Panc1 (cell line): ENCODE results near the gene ADAMTSL2. TPM values are rescaled to one million over a fixed set of nuclear protein-coding genes. Genes with fewer than 3 reads are reported as not detected.

Experiments
- ATAC-seq: fragments of 200-7000 bp; cut with Tn5 transposase; 2 replicates; pipeline ENCODE4 v1.9.1; 2020; ENCODE audit warnings: mild to moderate bottlenecking, moderate library complexity
- BruUV-seq: library from RNA; stranded (reverse); fragments of 400-500 nt; replicated peaks from 2 replicates; lab custom pipeline; 2021; lab: Mats Ljungman, UMichigan
- CTCF ChIA-PET: fragments of 300-600 bp; sonication (Branson Sonifier 250); formaldehyde crosslinking; loops from one replicate; lab custom pipeline; 2022; ENCODE audit warnings: antibody characterized with exemption; lab: Charles Lee
- POLR2A ChIA-PET: fragments of 300-600 bp; sonication (Branson Sonifier 250); formaldehyde crosslinking; loops from one replicate; lab custom pipeline; 2022; ENCODE audit warnings: antibody characterized with exemption; lab: Charles Lee
- DNase-seq: peaks from one replicate; pipeline ENCODE4 v3.0.0-alpha.2; 2010; ENCODE audit warnings: low read depth, low spot score
- H3K27ac ChIP-seq: 2 replicates; pipeline ENCODE4 v1.5.1; 2011; ENCODE audit warnings: mild to moderate bottlenecking, low read length, inconsistent platforms
- H3K27me3 ChIP-seq: fragments of 200-500 bp; sonication (Bioruptor generic); 2 replicates; pipeline ENCODE4 v1.6.0; 2014; ENCODE audit warnings: low read length, inconsistent platforms; ENCODE audit not compliant: control insufficient read depth, insufficient read depth
- H3K36me3 ChIP-seq: fragments of 200-500 bp; sonication (Bioruptor generic); 2 replicates; pipeline ENCODE4 v1.5.1; 2014; ENCODE audit warnings: inconsistent platforms, mild to moderate bottlenecking, low read length, moderate library complexity; ENCODE audit not compliant: control insufficient read depth, insufficient read depth
- H3K4me1 ChIP-seq: 2 replicates; pipeline ENCODE4 v1.5.1; 2011; ENCODE audit warnings: inconsistent platforms, mild to moderate bottlenecking, low read length, moderate library complexity; ENCODE audit not compliant: control insufficient read depth, insufficient read depth
- H3K4me3 ChIP-seq, 2 experiments: 2 replicates each; pipeline ENCODE4 v1.5.1; 2011 to 2012; ENCODE audit warnings: low read depth in 2 of 2, low read length in 2 of 2, mild to moderate bottlenecking in 2 of 2, inconsistent platforms in 1 of 2, moderate library complexity in 1 of 2
- H3K9me3 ChIP-seq: fragments of 200-500 bp; sonication (Bioruptor generic); 2 replicates; pipeline ENCODE4 v1.5.1; 2014; ENCODE audit warnings: low read depth, mild to moderate bottlenecking, inconsistent platforms, low read length, moderate library complexity; ENCODE audit not compliant: control insufficient read depth, insufficient read depth
- CTCF ChIP-seq: fragments of 450-650 bp; IDR thresholded peaks from 2 replicates; pipeline ENCODE4 v1.5.1; 2017; ENCODE audit warnings: mild to moderate bottlenecking
- POLR2AphosphoS5 ChIP-seq: IDR thresholded peaks from 2 replicates; pipeline ENCODE4 v1.6.1; 2012; ENCODE audit warnings: mild to moderate bottlenecking, low read depth, low read length, moderate library complexity
- REST ChIP-seq, 2 experiments: IDR thresholded peaks; 2 replicates each; pipeline ENCODE4 v1.6.1; 2011 to 2012; ENCODE audit warnings: low read depth in 2 of 2, control low read depth in 1 of 2, low read length in 1 of 2, mild to moderate bottlenecking in 1 of 2, moderate library complexity in 1 of 2; ENCODE audit not compliant: insufficient read depth in 1 of 2
- SIN3A ChIP-seq: IDR thresholded peaks from 2 replicates; pipeline ENCODE4 v1.6.1; 2012; ENCODE audit warnings: low read depth, mild to moderate bottlenecking, low read length, moderate library complexity, borderline replicate concordance; ENCODE audit not compliant: insufficient read depth
- TCF7L2 ChIP-seq: IDR thresholded peaks from 2 replicates; pipeline ENCODE4 v1.6.1; 2011; ENCODE audit warnings: mild to moderate bottlenecking, low read depth, low read length, inconsistent platforms
- in situ Hi-C: cut with HindIII; loops from 2 replicates; pipeline ENCODE4 v1.10.0; 2016; ENCODE audit warnings: low sequenced_read_pairs, low pct_unique_long_range_greater_than_20kb
- intact Hi-C: fragments of 100-400 bp; cut with micrococcal nuclease; formaldehyde crosslinking; loops from one replicate; pipeline ENCODE4 v1.10.0; 2022; ENCODE audit not compliant: unreplicated experiment
- total RNA-seq: library from RNA; stranded (reverse); gene quantifications from one replicate; pipeline ENCODE4 v1.2.1, GENCODE V29; 2021; ENCODE audit not compliant: unreplicated experiment

ADAMTSL2 gene
- total RNA-seq, 1 experiment from 2014 or later: 0.10 TPM

- ATAC-seq (no peak), DNase-seq (no peak)
- H3K36me3 ChIP-seq: no peaks in the 10 kb centered on the region
- no peaks in the 10 kb centered on the region for H3K27me3 ChIP-seq
- H3K27ac ChIP-seq: no peak overlapping the region
- CTCF ChIA-PET: no interaction called here
- BruUV-seq: no TSS peak
- intact Hi-C loops (no loop called here), in situ Hi-C loops (no loop called here)
- H3K4me1 ChIP-seq: no peaks in the 10 kb centered on the region
- TF ChIP-seq SIN3A (no peak), REST (IDR thresholded peaks at IDR 0.05; ENCODE audit: insufficient read depth in 1 of 2, low read depth in 2 of 2, low read length in 1 of 2) (no peak), CTCF (no peak), TCF7L2 (no peak), POLR2AphosphoS5 (no peak)
- POLR2A ChIA-PET: no interaction called here
- H3K4me3 ChIP-seq: no peak overlapping the region
- H3K9me3 ChIP-seq: peaks cover 6% of the 10 kb centered on the region; the same call in 1 of the 2 replicates
Measured at GRCh38 chr9:133601746-133602145, 67.2 kb downstream of the ADAMTSL2 start.

- intact Hi-C loops: no loop called here
Measured at GRCh38 chr9:133602277-133602676, 67.8 kb downstream of the ADAMTSL2 start.

More at GRCh38 chr9:133602277-133602676, 67.8 kb downstream of the ADAMTSL2 start:
- TF ChIP-seq TCF7L2 (no peak), REST (IDR thresholded peaks at IDR 0.05; ENCODE audit: insufficient read depth in 1 of 2, low read depth in 2 of 2, low read length in 1 of 2) (no peak), CTCF (no peak), POLR2AphosphoS5 (no peak), SIN3A (no peak)
- POLR2A ChIA-PET: no interaction called here
- in situ Hi-C loops: no loop called here
- no TSS peak for BruUV-seq
- H3K9me3 ChIP-seq: peaks cover 6% of the 10 kb centered on the region; the same call in 1 of the 2 replicates
- H3K4me1 ChIP-seq: no peaks in the 10 kb centered on the region
- no peaks in the 10 kb centered on the region for H3K27me3 ChIP-seq
- H3K27ac ChIP-seq: no peak overlapping the region
- H3K36me3 ChIP-seq: no peaks in the 10 kb centered on the region
- no peak for DNase-seq
- no peak for ATAC-seq
- CTCF ChIA-PET: no interaction called here
- H3K4me3 ChIP-seq: no peak overlapping the region
